DND-41 (cell line): ENCODE measurements around the gene TPPP.

Source experiments
- ATAC-seq: fragments of 200-7000 bp; cut with Tn5 transposase; 3 replicates; pipeline ENCODE4 v1.9.1; 2021; ENCODE audit warnings: low read depth; ENCODE audit not compliant: insufficient read depth
- DNase-seq: peaks from one replicate; pipeline ENCODE4 v3.0.0-alpha.2; 2020
- H2AFZ ChIP-seq: 2 replicates; pipeline ENCODE4 v1.6.0; 2012; ENCODE audit warnings: low read depth, low read length
- H3K27ac ChIP-seq: 2 replicates; pipeline ENCODE4 v1.5.1; 2012; ENCODE audit warnings: low read length, inconsistent platforms
- H3K27me3 ChIP-seq: fragments of 200-600 bp; sonication (generic); 2 replicates; pipeline ENCODE4 v1.6.0; 2012; ENCODE audit warnings: low read length, mild to moderate bottlenecking, inconsistent platforms; ENCODE audit not compliant: insufficient read depth, poor library complexity
- H3K36me3 ChIP-seq: 2 replicates; pipeline ENCODE4 v1.5.1; 2012; ENCODE audit warnings: low read length, inconsistent platforms; ENCODE audit not compliant: insufficient read depth
- H3K4me1 ChIP-seq: 2 replicates; pipeline ENCODE4 v1.5.1; 2012; ENCODE audit warnings: mild to moderate bottlenecking, low read length; ENCODE audit not compliant: insufficient read depth
- H3K4me2 ChIP-seq: 2 replicates; pipeline ENCODE4 v1.6.0; 2012; ENCODE audit warnings: mild to moderate bottlenecking, moderate library complexity, low read length, inconsistent platforms; ENCODE audit not compliant: insufficient read depth
- H3K4me3 ChIP-seq, 2 experiments: fragments of 200-600 bp in 1 of 2; shearing (Covaris generic) in 1 of 2; 2 replicates each; pipeline ENCODE4 v1.5.1; 2012 to 2016; ENCODE audit warnings: inconsistent platforms in 2 of 2, low read length in 2 of 2, mild to moderate bottlenecking in 2 of 2, low read depth in 1 of 2, moderate library complexity in 1 of 2
- H3K79me2 ChIP-seq: 2 replicates; pipeline ENCODE4 v1.6.0; 2012; ENCODE audit warnings: low read length, inconsistent platforms; ENCODE audit not compliant: insufficient read depth
- H3K9ac ChIP-seq: 2 replicates; pipeline ENCODE4 v1.6.0; 2012; ENCODE audit warnings: low read depth, mild to moderate bottlenecking, inconsistent platforms, low read length, moderate library complexity
- H3K9me3 ChIP-seq: 2 replicates; pipeline ENCODE4 v1.5.1; 2012; ENCODE audit warnings: low read length, moderate library complexity, mild to moderate bottlenecking, inconsistent platforms; ENCODE audit not compliant: insufficient read depth, severe bottlenecking
- H4K20me1 ChIP-seq: 2 replicates; pipeline ENCODE4 v1.6.0; 2012; ENCODE audit warnings: low read length; ENCODE audit not compliant: insufficient read depth
- CTCF ChIP-seq: IDR thresholded peaks from 2 replicates; pipeline ENCODE4 v1.5.1; 2012; ENCODE audit warnings: borderline replicate concordance, low read length, moderate library complexity, mild to moderate bottlenecking; ENCODE audit not compliant: poor library complexity, severe bottlenecking; ENCODE audit errors: extremely low read depth
- EZH2 ChIP-seq: IDR thresholded peaks from 3 replicates; pipeline ENCODE4 v1.6.1; 2012; ENCODE audit warnings: borderline replicate concordance, low read depth, mild to moderate bottlenecking, moderate library complexity, low read length, inconsistent platforms; ENCODE audit not compliant: severe bottlenecking

TPPP gene

GRCh38 chr5:643351-643801, 49.8 kb downstream of the TPPP start:
- Histone ChIP-seq H3K36me3 (peaks cover 95% of the 10 kb centered on the region), H3K4me3 (no peak overlapping the region), H4K20me1 (peaks cover 20% of the 10 kb centered on the region), H3K4me2 (no peak overlapping the region), H2AFZ (no peak overlapping the region), H3K27me3 (no peaks in the 10 kb centered on the region), H3K9me3 (peaks cover 2% of the 10 kb centered on the region), H3K27ac (no peak overlapping the region), H3K79me2 (no peaks in the 10 kb centered on the region), H3K9ac (no peak overlapping the region), H3K4me1 (no peaks in the 10 kb centered on the region)
- DNase-seq (no peak), ATAC-seq (peak; percentile 27; the same call in 2 of the 3 replicates)
- TF ChIP-seq EZH2: no peak
- TF ChIP-seq CTCF: no peak

GRCh38 chr5:642481-642880, 50.7 kb downstream of the TPPP start:
- Histone ChIP-seq H4K20me1 (peaks cover 25% of the 10 kb centered on the region), H2AFZ (no peak overlapping the region), H3K4me3 (no peak overlapping the region), H3K36me3 (peaks cover 95% of the 10 kb centered on the region), H3K79me2 (no peaks in the 10 kb centered on the region), H3K9ac (no peak overlapping the region), H3K4me2 (no peak overlapping the region), H3K4me1 (no peaks in the 10 kb centered on the region), H3K27me3 (no peaks in the 10 kb centered on the region), H3K27ac (no peak overlapping the region), H3K9me3 (no peaks in the 10 kb centered on the region)
- DNase-seq (no peak), ATAC-seq (no peak)
- TF ChIP-seq CTCF: no peak
- no peak for TF ChIP-seq EZH2

GRCh38 chr5:641331-641765, 51.8 kb downstream of the TPPP start:
- no peak overlapping the region for H3K4me2 ChIP-seq
- no peak overlapping the region for H3K27ac ChIP-seq
- H3K9me3 ChIP-seq: no peaks in the 10 kb centered on the region
- no peaks in the 10 kb centered on the region for H3K27me3 ChIP-seq
- H3K36me3 ChIP-seq: peaks cover 94% of the 10 kb centered on the region
- DNase-seq (no peak), ATAC-seq (no peak)
- no peak for TF ChIP-seq EZH2
- no peak for TF ChIP-seq CTCF
- H3K4me1 ChIP-seq: no peaks in the 10 kb centered on the region
- H3K9ac ChIP-seq: no peak overlapping the region
- H2AFZ ChIP-seq: no peak overlapping the region
- H3K4me3 ChIP-seq: no peak overlapping the region
- H3K79me2 ChIP-seq: no peaks in the 10 kb centered on the region
- peaks cover 25% of the 10 kb centered on the region for H4K20me1 ChIP-seq
